Measurements from ENCODE around the gene LRRN2. TPM values are rescaled to one million over a fixed set of nuclear protein-coding genes. Genes with fewer than 3 reads are reported as not detected.

LRRN2 gene
- total RNA-seq, 4 donors from 2014 or later, result 2.0 to 32.9 (median 23.8) TPM

DNA sequence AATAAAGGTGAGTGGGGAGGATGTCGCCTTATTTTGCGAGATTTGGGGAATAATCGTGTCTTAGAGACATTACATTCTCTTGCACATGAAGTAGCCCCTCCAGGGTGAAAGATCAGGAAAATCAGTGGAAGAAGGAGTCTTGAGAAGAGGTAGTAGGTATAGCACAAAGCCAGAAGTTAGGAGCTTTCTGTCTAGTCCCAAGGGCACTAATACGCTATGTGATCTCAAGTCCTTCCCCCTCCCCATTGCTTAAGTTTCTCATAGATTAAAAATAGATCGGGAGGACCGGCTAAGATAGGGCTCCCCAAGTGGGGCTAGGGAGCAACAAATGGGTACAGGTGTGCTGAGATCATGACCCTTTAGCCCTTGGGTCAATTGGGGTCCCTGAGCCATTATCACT is 13.5 kb downstream of the LRRN2 start:
- Histone ChIP-seq H3K27me3 (no peaks in the 10 kb centered on the region), H3K36me3 (no peaks in the 10 kb centered on the region), H3K27ac (no peak overlapping the region), H3K9me3 (no peaks in the 10 kb centered on the region), H3K4me1 (peaks cover 0 to 19% (median 4%) of the 10 kb centered on the region in 4 donors), H3K4me3 (no peak overlapping the region)
- intact Hi-C loops (cut with DNase I; ENCODE audit: low total_unique reads) (no loop called here), in situ Hi-C loops (cut with MboI; ENCODE audit: low pct_ligation_motif_present in 1 of 4, low pct_unique_long_range_greater_than_20kb in 1 of 4, low sequenced_read_pairs in 3 of 4) (no loop called here)
- DNase-seq, result no peak
- 85 to 93% methylated on average over 6 of the region's 6 CpGs for WGBS, 2 donors (ENCODE audit: low coverage in 1 of 2)
- TF ChIP-seq POLR2AphosphoS5 (IDR thresholded peaks at IDR 0.05), result no peak
- TF ChIP-seq EP300 (IDR thresholded peaks at IDR 0.05; ENCODE audit: low read depth), result no peak
- no peak for TF ChIP-seq POLR2A (IDR thresholded peaks at IDR 0.05)
- TF ChIP-seq CTCF (IDR thresholded peaks at IDR 0.05), result no peak

DNA sequence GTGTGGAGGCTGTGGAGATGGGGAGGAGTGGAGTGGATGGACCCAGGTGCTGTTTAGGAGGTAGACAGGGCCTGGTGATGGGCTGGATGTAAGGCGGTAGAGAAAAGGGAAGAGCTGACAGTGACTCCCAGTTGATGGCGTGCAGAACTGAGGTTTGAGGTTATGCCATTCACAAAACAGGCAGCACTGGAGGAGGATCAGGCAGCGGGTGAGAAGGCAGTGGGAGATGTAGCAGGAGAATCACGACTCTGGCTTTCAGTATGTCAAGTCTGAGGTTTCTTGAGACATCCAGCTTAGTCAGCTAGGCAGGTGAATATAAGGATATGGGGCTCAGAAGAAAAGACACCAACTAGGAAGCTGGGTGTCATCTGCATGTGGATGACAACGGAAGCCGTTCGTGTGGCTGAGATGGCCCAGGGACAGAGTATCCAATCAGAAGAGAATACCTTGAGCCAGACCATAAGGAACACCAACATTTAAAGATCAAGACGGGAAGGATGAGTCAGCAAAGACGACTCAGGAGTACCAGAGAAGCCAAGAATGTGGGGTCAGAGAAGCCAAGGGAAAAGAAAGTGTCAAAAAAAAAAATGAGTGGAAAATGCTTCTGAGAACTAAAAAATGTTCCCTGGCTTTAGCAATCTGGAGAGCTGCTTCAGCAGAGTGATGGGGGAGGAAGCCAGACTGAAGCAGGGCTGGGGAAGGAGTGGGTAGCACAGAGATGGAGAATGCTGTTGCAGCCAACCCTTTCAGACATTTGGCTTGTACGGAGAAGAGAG is 15.2 kb downstream of the LRRN2 start:
- DNase-seq, result no peak
- Histone ChIP-seq H3K36me3 (no peaks in the 10 kb centered on the region), H3K4me1 (peaks cover 0 to 19% (median 4%) of the 10 kb centered on the region in 4 donors), H3K27ac (no peak overlapping the region), H3K27me3 (no peaks in the 10 kb centered on the region), H3K4me3 (no peak overlapping the region), H3K9me3 (no peaks in the 10 kb centered on the region)
- no peak for TF ChIP-seq CTCF (IDR thresholded peaks at IDR 0.05)
- TF ChIP-seq EP300 (IDR thresholded peaks at IDR 0.05; ENCODE audit: low read depth), result no peak
- TF ChIP-seq POLR2AphosphoS5 (IDR thresholded peaks at IDR 0.05), result no peak
- TF ChIP-seq POLR2A (IDR thresholded peaks at IDR 0.05), result no peak
- intact Hi-C loops (cut with DNase I; ENCODE audit: low total_unique reads) (no loop called here), in situ Hi-C loops (cut with MboI; ENCODE audit: low pct_ligation_motif_present in 1 of 4, low pct_unique_long_range_greater_than_20kb in 1 of 4, low sequenced_read_pairs in 3 of 4) (no loop called here)
- 68 to 76% methylated on average over 4 to 10 of the region's 10 CpGs for WGBS, 2 donors (ENCODE audit: low coverage in 1 of 2)

- Histone ChIP-seq H3K4me1 (peaks cover 0 to 19% (median 4%) of the 10 kb centered on the region in 4 donors), H3K9me3 (no peaks in the 10 kb centered on the region), H3K4me3 (no peak overlapping the region), H3K36me3 (no peaks in the 10 kb centered on the region), H3K27ac (no peak overlapping the region), H3K27me3 (no peaks in the 10 kb centered on the region)
- intact Hi-C loops (cut with DNase I; ENCODE audit: low total_unique reads) (no loop called here), in situ Hi-C loops (cut with MboI; ENCODE audit: low pct_ligation_motif_present in 1 of 4, low pct_unique_long_range_greater_than_20kb in 1 of 4, low sequenced_read_pairs in 3 of 4) (no loop called here)
- 0% methylated on average over 1 of the region's 1 CpG for WGBS, 2 donors (ENCODE audit: low coverage in 1 of 2)
- no peak for DNase-seq
- TF ChIP-seq CTCF (IDR thresholded peaks at IDR 0.05), result no peak
- TF ChIP-seq POLR2AphosphoS5 (IDR thresholded peaks at IDR 0.05), result no peak
- no peak for TF ChIP-seq POLR2A (IDR thresholded peaks at IDR 0.05)
- no peak for TF ChIP-seq EP300 (IDR thresholded peaks at IDR 0.05; ENCODE audit: low read depth)
Measured at GRCh38 chr1:204669579-204669978, 16.0 kb downstream of the LRRN2 start.

DNA sequence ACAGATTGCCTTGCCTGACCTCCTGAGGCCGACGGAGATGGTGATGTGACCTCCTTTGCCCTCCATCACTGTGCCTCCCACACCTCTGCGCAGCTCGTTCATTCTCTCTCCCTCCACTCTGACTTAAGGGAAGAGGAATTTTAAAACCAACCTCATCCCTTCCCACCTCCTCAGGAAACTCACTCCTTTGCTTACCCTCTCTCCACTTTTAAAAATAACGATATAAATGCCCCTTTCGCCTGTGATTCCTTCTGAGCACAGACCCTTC is 21.2 kb downstream of the LRRN2 start:
- no peaks in the 10 kb centered on the region for H3K27me3 ChIP-seq
- H3K4me3 ChIP-seq, result no peak overlapping the region
- H3K9me3 ChIP-seq, result no peaks in the 10 kb centered on the region
- intact Hi-C loops (cut with DNase I; ENCODE audit: low total_unique reads) (no loop called here), in situ Hi-C loops (cut with MboI; ENCODE audit: low pct_ligation_motif_present in 1 of 4, low pct_unique_long_range_greater_than_20kb in 1 of 4, low sequenced_read_pairs in 3 of 4) (no loop called here)
- no peaks in the 10 kb centered on the region for H3K36me3 ChIP-seq
- H3K27ac ChIP-seq, result no peak overlapping the region
- no peak for DNase-seq
- TF ChIP-seq EP300 (IDR thresholded peaks at IDR 0.05; ENCODE audit: low read depth) (no peak), POLR2AphosphoS5 (IDR thresholded peaks at IDR 0.05) (no peak), CTCF (IDR thresholded peaks at IDR 0.05) (no peak), POLR2A (IDR thresholded peaks at IDR 0.05) (no peak)
- 81 to 91% methylated on average over 6 of the region's 6 CpGs for WGBS, 2 donors (ENCODE audit: low coverage in 1 of 2)
- peaks cover 0 to 13% (median 4%) of the 10 kb centered on the region in 4 donors for H3K4me1 ChIP-seq
